K562 (cell line): ENCODE data around the gene CAST. TPM values are rescaled to one million over a fixed set of nuclear protein-coding genes. Genes with fewer than 3 reads are reported as not detected.

Experiments used
- ATAC-seq: fragments of 200-7000 bp; cut with Tn5 transposase; 3 replicates; pipeline ENCODE4 v1.9.1; 2020; ENCODE audit warnings: moderate library complexity
- BruUV-seq: library from RNA; stranded (reverse); fragments of 400-500 nt; replicated peaks from 2 replicates; lab custom pipeline; 2021; lab: Mats Ljungman, UMichigan
- CTCF ChIA-PET: fragments of 300-600 bp; formaldehyde crosslinking; extraction: SDS; loops from one replicate; lab custom pipeline; 2021; ENCODE audit warnings: low intra/inter-chr PET ratio; lab: Yijun Ruan, JAX
- POLR2A ChIA-PET: fragments of 300-600, 350-650 bp; sonication (Branson Sonifier 250); formaldehyde crosslinking; extraction: SDS; loops from one replicate; lab custom pipeline; 2021; ENCODE audit warnings: antibody characterized with exemption, inconsistent platforms; lab: Yijun Ruan, JAX
- DNase-seq, 4 experiments: peaks; one replicate each; pipeline versions ENCODE4 v3.0.0 to v3.0.0-alpha.2; 2011 to 2018; ENCODE audit warnings: low spot score in 3 of 4, mixed read lengths in 3 of 4; ENCODE audit errors: extremely low read depth in 1 of 4
- FAIRE-seq: peaks from 2 replicates; lab custom pipeline; 2011; peaks lifted over from hg19 to GRCh38; lab: Jason Lieb, UNC
- H2AFZ ChIP-seq: 2 replicates; pipeline ENCODE4 v1.6.0; 2011; ENCODE audit warnings: low read depth, low read length, control low read depth, inconsistent platforms
- H3K27ac ChIP-seq: fragments of 200-600 bp; 3 replicates; pipeline ENCODE4 v1.8.0; 2011; ENCODE audit warnings: low read depth, mild to moderate bottlenecking, control low read depth, inconsistent platforms, low read length, moderate library complexity, mixed read lengths; ENCODE audit errors: extremely low read depth
- H3K27me3 ChIP-seq, 2 experiments: fragments of 300-600 bp in 1 of 2; 2 replicates in 1 of 2; 3 replicates in 1 of 2; pipeline versions ENCODE4 v1.6.0 to v1.8.0; 2011; ENCODE audit warnings: inconsistent platforms in 2 of 2, low read length in 2 of 2, mild to moderate bottlenecking in 1 of 2, mixed read lengths in 1 of 2, moderate library complexity in 1 of 2; ENCODE audit not compliant: control insufficient read depth in 2 of 2, insufficient read depth in 2 of 2
- H3K36me3 ChIP-seq: fragments of 300-600 bp; 3 replicates; pipeline ENCODE4 v1.8.0; 2011; ENCODE audit warnings: mild to moderate bottlenecking, low read length, inconsistent platforms; ENCODE audit not compliant: control insufficient read depth, insufficient read depth
- H3K4me1 ChIP-seq, 2 experiments: fragments of 200-600 bp in 1 of 2; replicated peaks in 1 of 2; 2 replicates in 1 of 2; 3 replicates in 1 of 2; pipeline versions ENCODE4 v1.5.1 to v1.8.0; 2011; ENCODE audit warnings: inconsistent platforms in 2 of 2, low read length in 2 of 2, mild to moderate bottlenecking in 1 of 2, mixed read lengths in 1 of 2, moderate library complexity in 1 of 2; ENCODE audit not compliant: control insufficient read depth in 2 of 2, insufficient read depth in 2 of 2
- H3K4me2 ChIP-seq: 2 replicates; pipeline ENCODE4 v1.6.1; 2011; ENCODE audit warnings: low read length, control low read depth, inconsistent platforms, mixed read lengths; ENCODE audit not compliant: insufficient read depth
- H3K4me3 ChIP-seq: fragments of 200-600 bp; sonication (generic), shearing (Covaris generic); 2 replicates; pipeline ENCODE4 v1.5.1; 2016; ENCODE audit warnings: control low read depth, inconsistent platforms
- H3K79me2 ChIP-seq: fragments of 200-600 bp; 3 replicates; pipeline ENCODE4 v1.8.0; 2011; ENCODE audit warnings: low read length, inconsistent platforms; ENCODE audit not compliant: control insufficient read depth, insufficient read depth
- H3K9ac ChIP-seq, 2 experiments: 2 replicates each; pipeline versions ENCODE4 v1.6.0 to v1.6.1; 2011; ENCODE audit warnings: low read depth in 2 of 2, low read length in 2 of 2, control low read depth in 1 of 2, inconsistent platforms in 1 of 2, mild to moderate bottlenecking in 1 of 2, mixed read lengths in 1 of 2; ENCODE audit not compliant: insufficient read depth in 1 of 2
- H3K9me1 ChIP-seq: one replicate; pipeline ENCODE4 v1.6.0; 2011; ENCODE audit warnings: inconsistent platforms, mild to moderate bottlenecking, low read length, moderate library complexity; ENCODE audit not compliant: control insufficient read depth, insufficient read depth
- H3K9me3 ChIP-seq: replicated peaks from 2 replicates; pipeline ENCODE4 v1.5.1; 2011; ENCODE audit warnings: low read depth, low read length, inconsistent platforms; ENCODE audit not compliant: control insufficient read depth, insufficient read depth
- H4K20me1 ChIP-seq: replicated peaks from 2 replicates; pipeline ENCODE4 v1.6.1; 2011; ENCODE audit warnings: low read length, inconsistent platforms, mixed read lengths; ENCODE audit not compliant: control insufficient read depth, insufficient read depth
- KLF16 ChIP-seq: IDR thresholded peaks from 2 replicates; pipeline ENCODE4 v1.6.1; 2016; ENCODE audit warnings: antibody characterized with exemption
- ZNF124 ChIP-seq: sonication (generic); formaldehyde crosslinking; IDR thresholded peaks from 2 replicates; pipeline ENCODE4 v1.8.1; 2022; ENCODE audit warnings: missing genetic modification reagents
- WGBS: fragments of 100-300 bp; shearing (Covaris generic); methylation state at CpG from one replicate; pipeline ENCODE4 v1.1.6; 2016; ENCODE audit warnings: low coverage, mixed read lengths; ENCODE audit not compliant: insufficient coverage; ENCODE audit errors: missing lambda C conversion rate; 5-methylcytosine and 5-hydroxymethylcytosine counted together
- in situ Hi-C: fragments of 300-500 bp; cut with MboI; formaldehyde crosslinking; loops from 4 replicates; pipeline ENCODE4 v1.15.0; 2018; ENCODE audit warnings: inconsistent platforms, mixed read lengths
- intact Hi-C: fragments of 100-400 bp; cut with micrococcal nuclease; formaldehyde crosslinking; loops from 2 replicates; pipeline ENCODE4 v1.14.2; 2022
- polyA plus RNA-seq, 8 experiments: library from polyadenylated mRNA; depleted of rRNA in 4 of 8; stranded (reverse) in 5 of 8; unstranded in 3 of 8; fragments of >200 nt; fragmentation: Nextera tagmentation in 2 of 8; fragmentation: Illumina TruSeq in 1 of 8; extraction: Ambion mirVana in 2 of 8; extraction: Trizol in 1 of 8; gene quantifications; 2 replicates each; pipeline versions ENCODE4 v1.2.1 to v1.2.3, GENCODE V29; 2011 to 2014; ENCODE audit warnings: inconsistent platforms in 1 of 8, missing spikeins in 1 of 8
- total RNA-seq, 7 experiments: library from RNA; depleted of rRNA in 6 of 7; stranded (reverse); fragments of >200 nt in 6 of 7; fragmentation: Illumina TruSeq in 2 of 7; extraction: Trizol in 2 of 7; gene quantifications; 2 replicates each; pipeline versions ENCODE4 v1.2.1 to v1.2.3, GENCODE V29; 2011 to 2021; ENCODE audit warnings: low replicate concordance in 1 of 7
- TF ChIP-seq, protein P1 (sequence below): fragments of 250-450 bp; sonication (Bioruptor Pico); IDR thresholded peaks from 2 replicates; pipeline ENCODE4 v1.5.0; 2021; ENCODE audit warnings: mild to moderate bottlenecking, borderline replicate concordance

CAST gene
- total and polyA plus RNA-seq, 9 of the 15 experiments (the other 6 are each of a cell fraction or from before 2014, with no cell fraction given) = 55.5 to 136 (median 86.1) TPM

DNA sequence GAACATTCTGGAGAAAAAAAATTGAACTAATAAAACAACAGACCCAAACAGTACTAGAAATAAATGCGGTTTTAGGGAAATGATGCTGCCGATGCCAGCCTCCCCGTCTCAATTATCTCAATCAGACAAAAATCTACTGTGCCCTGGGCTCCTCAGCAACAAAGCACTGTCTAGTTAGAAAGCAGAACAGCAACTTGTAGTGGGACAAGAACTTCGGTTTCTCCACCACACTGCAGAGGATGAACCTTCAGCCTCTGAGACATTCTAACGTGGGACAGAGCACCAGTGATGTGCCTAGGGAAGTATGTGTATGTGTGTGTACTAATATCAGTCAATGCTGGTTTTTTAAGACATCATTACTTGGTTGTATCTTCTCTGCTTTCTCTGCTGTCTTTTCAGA lies 11.1 kb upstream of the CAST start:
- no peak for TF ChIP-seq ZNF124 (CRISPR knock-in tag)
- no peak for TF ChIP-seq KLF16
- TF ChIP-seq, protein P1, sequence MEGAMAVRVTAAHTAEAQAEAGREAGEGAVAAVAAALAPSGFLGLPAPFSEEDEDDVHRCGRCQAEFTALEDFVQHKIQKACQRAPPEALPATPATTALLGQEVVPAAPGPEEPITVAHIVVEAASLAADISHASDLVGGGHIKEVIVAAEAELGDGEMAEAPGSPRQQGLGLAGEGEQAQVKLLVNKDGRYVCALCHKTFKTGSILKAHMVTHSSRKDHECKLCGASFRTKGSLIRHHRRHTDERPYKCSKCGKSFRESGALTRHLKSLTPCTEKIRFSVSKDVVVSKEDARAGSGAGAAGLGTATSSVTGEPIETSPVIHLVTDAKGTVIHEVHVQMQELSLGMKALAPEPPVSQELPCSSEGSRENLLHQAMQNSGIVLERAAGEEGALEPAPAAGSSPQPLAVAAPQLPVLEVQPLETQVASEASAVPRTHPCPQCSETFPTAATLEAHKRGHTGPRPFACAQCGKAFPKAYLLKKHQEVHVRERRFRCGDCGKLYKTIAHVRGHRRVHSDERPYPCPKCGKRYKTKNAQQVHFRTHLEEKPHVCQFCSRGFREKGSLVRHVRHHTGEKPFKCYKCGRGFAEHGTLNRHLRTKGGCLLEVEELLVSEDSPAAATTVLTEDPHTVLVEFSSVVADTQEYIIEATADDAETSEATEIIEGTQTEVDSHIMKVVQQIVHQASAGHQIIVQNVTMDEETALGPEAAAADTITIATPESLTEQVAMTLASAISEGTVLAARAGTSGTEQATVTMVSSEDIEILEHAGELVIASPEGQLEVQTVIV (CRISPR knock-in tag) = no peak
- TF ChIP-seq, all 486 proteins: peak for 0
- H3K27me3 ChIP-seq = peaks cover 3 to 7% of the 10 kb centered on the region in 2 experiments; a peak in 3 of 5 replicates
- no peak for FAIRE-seq

More for the DNA sequence above, 11.1 kb upstream of the CAST start:
- H4K20me1 ChIP-seq = no peaks in the 10 kb centered on the region
- H3K4me3 ChIP-seq = no peak overlapping the region
- H3K4me2 ChIP-seq = no peak overlapping the region
- intact Hi-C loops (no loop called here), in situ Hi-C loops (no loop called here)
- no peak for ATAC-seq
- ChIA-PET CTCF (no interaction called here), POLR2A (no interaction called here)
- 0% methylated on average over 5 of the region's 5 CpGs for WGBS
- H3K36me3 ChIP-seq = no peaks in the 10 kb centered on the region
- no TSS peak for BruUV-seq
- H2AFZ ChIP-seq = no peak overlapping the region
- H3K9ac ChIP-seq = no peak overlapping the region
- H3K9me3 ChIP-seq = no peaks in the 10 kb centered on the region
- H3K79me2 ChIP-seq = no peaks in the 10 kb centered on the region
- H3K4me1 ChIP-seq = no peaks in the 10 kb centered on the region
- H3K27ac ChIP-seq = no peak overlapping the region
- DNase-seq = no peak
- no peaks in the 10 kb centered on the region for H3K9me1 ChIP-seq
